Measurements from ENCODE around the gene NFATC3.

NFATC3 gene

GRCh38 chr16:68233085-68233834 lies 148.1 kb downstream of the NFATC3 start:
- TF ChIP-seq, protein P1, sequence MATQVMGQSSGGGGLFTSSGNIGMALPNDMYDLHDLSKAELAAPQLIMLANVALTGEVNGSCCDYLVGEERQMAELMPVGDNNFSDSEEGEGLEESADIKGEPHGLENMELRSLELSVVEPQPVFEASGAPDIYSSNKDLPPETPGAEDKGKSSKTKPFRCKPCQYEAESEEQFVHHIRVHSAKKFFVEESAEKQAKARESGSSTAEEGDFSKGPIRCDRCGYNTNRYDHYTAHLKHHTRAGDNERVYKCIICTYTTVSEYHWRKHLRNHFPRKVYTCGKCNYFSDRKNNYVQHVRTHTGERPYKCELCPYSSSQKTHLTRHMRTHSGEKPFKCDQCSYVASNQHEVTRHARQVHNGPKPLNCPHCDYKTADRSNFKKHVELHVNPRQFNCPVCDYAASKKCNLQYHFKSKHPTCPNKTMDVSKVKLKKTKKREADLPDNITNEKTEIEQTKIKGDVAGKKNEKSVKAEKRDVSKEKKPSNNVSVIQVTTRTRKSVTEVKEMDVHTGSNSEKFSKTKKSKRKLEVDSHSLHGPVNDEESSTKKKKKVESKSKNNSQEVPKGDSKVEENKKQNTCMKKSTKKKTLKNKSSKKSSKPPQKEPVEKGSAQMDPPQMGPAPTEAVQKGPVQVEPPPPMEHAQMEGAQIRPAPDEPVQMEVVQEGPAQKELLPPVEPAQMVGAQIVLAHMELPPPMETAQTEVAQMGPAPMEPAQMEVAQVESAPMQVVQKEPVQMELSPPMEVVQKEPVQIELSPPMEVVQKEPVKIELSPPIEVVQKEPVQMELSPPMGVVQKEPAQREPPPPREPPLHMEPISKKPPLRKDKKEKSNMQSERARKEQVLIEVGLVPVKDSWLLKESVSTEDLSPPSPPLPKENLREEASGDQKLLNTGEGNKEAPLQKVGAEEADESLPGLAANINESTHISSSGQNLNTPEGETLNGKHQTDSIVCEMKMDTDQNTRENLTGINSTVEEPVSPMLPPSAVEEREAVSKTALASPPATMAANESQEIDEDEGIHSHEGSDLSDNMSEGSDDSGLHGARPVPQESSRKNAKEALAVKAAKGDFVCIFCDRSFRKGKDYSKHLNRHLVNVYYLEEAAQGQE (IDR thresholded peaks at IDR 0.05; ENCODE audit: insufficient replicate concordance, low read depth): no peak
- TF ChIP-seq GABPA (IDR thresholded peaks at IDR 0.05; ENCODE audit: low read depth): no peak
- TF ChIP-seq SPI1 (IDR thresholded peaks at IDR 0.05; ENCODE audit: borderline replicate concordance, low read depth): no peak
- no peak for TF ChIP-seq POLR2AphosphoS5 (IDR thresholded peaks at IDR 0.05; ENCODE audit: low read depth)
- TF ChIP-seq CTCF (IDR thresholded peaks at IDR 0.05; ENCODE audit: insufficient read depth, low read length): no peak
- no peaks in the 10 kb centered on the region for H3K27me3 ChIP-seq (ENCODE audit: insufficient read depth, poor library complexity, severe bottlenecking)
- no peak overlapping the region for H3K27ac ChIP-seq (replicated peaks)
- no peak for DNase-seq (ENCODE audit: low read depth in 1 of 2, low spot score in 1 of 2)
- H3K4me3 ChIP-seq (replicated peaks; ENCODE audit: insufficient read depth, low read length): no peak overlapping the region

- no peak overlapping the region for H3K27ac ChIP-seq (replicated peaks)
- no peak overlapping the region for H3K4me3 ChIP-seq (replicated peaks; ENCODE audit: insufficient read depth, low read length)
- TF ChIP-seq CTCF (IDR thresholded peaks at IDR 0.05; ENCODE audit: insufficient read depth, low read length) (no peak), SPI1 (IDR thresholded peaks at IDR 0.05; ENCODE audit: borderline replicate concordance, low read depth) (no peak), POLR2AphosphoS5 (IDR thresholded peaks at IDR 0.05; ENCODE audit: low read depth) (no peak), GABPA (IDR thresholded peaks at IDR 0.05; ENCODE audit: low read depth) (no peak)
- TF ChIP-seq, protein P1 (IDR thresholded peaks at IDR 0.05; ENCODE audit: insufficient replicate concordance, low read depth): no peak
Measured at GRCh38 chr16:68233835-68234187, 148.6 kb downstream of the NFATC3 start.

GRCh38 chr16:68234188-68235107 lies 149.3 kb downstream of the NFATC3 start:
- no peak for TF ChIP-seq CTCF (IDR thresholded peaks at IDR 0.05; ENCODE audit: insufficient read depth, low read length)
- 0 out of 2 replicates have a peak, but pooled peaks have one; percentile 35 for TF ChIP-seq POLR2AphosphoS5 (IDR thresholded peaks at IDR 0.05; ENCODE audit: low read depth)
- H3K27ac ChIP-seq (replicated peaks): no peak overlapping the region
- H3K4me3 ChIP-seq (replicated peaks; ENCODE audit: insufficient read depth, low read length): no peak overlapping the region
- H3K27me3 ChIP-seq (ENCODE audit: insufficient read depth, poor library complexity, severe bottlenecking): no peaks in the 10 kb centered on the region
- DNase-seq (ENCODE audit: low read depth in 1 of 2, low spot score in 1 of 2): peak in 1 of 2 experiments; percentile 34

More at GRCh38 chr16:68233835-68234187, 148.6 kb downstream of the NFATC3 start:
- no peaks in the 10 kb centered on the region for H3K27me3 ChIP-seq (ENCODE audit: insufficient read depth, poor library complexity, severe bottlenecking)
- peak in 1 of 2 experiments; percentile 25 for DNase-seq (ENCODE audit: low read depth in 1 of 2, low spot score in 1 of 2)

Data from HL-60 (cell line).